ENCODE measurements around the gene BMPR1B.

Gene BMPR1B

GRCh38 chr4:94968493-94968892 lies 210.7 kb downstream of the BMPR1B start:
- DNase-seq = no peak

DNA sequence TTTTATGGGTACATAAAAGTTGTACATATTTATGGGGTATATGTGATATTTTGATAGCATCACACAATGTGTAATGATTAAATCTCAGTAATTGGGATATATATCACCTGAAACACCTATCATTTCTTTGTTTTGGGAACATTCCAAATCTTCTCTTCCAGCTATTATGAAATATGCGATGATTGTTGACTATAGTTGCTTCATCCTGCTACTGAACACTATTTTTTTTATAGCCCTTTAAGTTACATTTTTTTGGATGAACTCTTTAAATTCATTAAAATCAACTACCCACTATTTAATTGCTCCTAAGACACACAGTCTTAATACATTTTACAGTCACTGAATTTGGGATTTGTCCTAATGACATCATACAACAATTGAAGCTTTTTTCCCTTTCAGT lies 212.9 kb downstream of the BMPR1B start:
- DNase-seq = no peak

GRCh38 chr4:94974773-94975172 lies 217.0 kb downstream of the BMPR1B start:
- DNase-seq = no peak

- DNase-seq = no peak
Measured at GRCh38 chr4:94976371-94977011, 218.7 kb downstream of the BMPR1B start.

- DNase-seq = no peak
Measured at GRCh38 chr4:94978904-94979303, 221.1 kb downstream of the BMPR1B start.

DNA sequence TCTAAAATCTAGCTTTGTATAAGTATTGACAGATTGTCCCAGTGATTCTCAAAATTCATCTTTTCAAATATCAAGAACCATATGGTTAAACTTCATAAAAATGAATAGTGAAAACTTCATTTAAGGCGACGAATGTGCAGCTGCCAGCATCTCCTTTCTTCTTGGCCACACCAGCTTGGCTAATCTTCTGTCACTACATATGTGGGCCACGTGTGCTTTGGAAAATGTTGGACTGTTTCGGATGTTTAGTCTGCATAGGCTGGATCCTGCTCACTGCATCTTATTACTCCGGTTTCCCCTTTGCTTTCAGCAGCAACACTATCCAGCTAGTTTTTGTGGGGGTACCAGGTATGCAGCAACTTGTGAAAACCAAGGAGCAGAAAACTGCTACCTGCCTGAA lies 221.9 kb downstream of the BMPR1B start:
- no peak for DNase-seq

- no peak for DNase-seq
Measured at GRCh38 chr4:94995684-94996394, 238.1 kb downstream of the BMPR1B start.

DNA sequence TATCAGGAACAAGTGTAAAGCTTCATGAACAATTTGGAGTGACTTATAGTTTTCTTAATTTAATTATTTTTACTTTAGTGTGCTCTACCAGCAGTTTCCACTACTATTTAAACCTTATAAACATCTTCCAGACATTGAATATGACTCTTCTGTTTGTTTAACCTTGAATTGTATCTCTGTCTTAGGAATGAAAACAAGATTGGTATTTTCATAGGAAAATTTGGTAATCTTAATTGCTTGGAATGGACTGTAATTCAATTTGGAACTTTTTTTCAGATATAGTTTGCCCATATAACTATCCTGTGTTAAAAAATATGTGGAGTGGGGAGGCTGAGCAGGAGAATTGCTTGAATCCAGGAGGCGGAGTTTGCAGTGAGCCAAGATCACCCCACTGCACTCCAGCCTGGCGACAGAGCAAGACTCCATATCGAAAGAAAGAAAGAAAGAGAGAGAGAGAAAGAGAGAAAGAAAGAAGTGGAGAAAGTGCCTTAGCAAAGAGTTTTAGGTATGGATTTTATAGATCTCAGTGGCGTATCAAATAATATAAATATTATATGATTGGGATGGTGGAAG lies 242.4 kb downstream of the BMPR1B start:
- no peak for DNase-seq

GRCh38 chr4:95004912-95005311 lies 247.2 kb downstream of the BMPR1B start:
- DNase-seq = no peak

GRCh38 chr4:95007998-95008397 lies 250.2 kb downstream of the BMPR1B start:
- DNase-seq = no peak

GRCh38 chr4:95013236-95013635 lies 255.5 kb downstream of the BMPR1B start:
- no peak for DNase-seq

- no peak for DNase-seq
Measured at GRCh38 chr4:95014068-95014467, 256.3 kb downstream of the BMPR1B start.

DNA sequence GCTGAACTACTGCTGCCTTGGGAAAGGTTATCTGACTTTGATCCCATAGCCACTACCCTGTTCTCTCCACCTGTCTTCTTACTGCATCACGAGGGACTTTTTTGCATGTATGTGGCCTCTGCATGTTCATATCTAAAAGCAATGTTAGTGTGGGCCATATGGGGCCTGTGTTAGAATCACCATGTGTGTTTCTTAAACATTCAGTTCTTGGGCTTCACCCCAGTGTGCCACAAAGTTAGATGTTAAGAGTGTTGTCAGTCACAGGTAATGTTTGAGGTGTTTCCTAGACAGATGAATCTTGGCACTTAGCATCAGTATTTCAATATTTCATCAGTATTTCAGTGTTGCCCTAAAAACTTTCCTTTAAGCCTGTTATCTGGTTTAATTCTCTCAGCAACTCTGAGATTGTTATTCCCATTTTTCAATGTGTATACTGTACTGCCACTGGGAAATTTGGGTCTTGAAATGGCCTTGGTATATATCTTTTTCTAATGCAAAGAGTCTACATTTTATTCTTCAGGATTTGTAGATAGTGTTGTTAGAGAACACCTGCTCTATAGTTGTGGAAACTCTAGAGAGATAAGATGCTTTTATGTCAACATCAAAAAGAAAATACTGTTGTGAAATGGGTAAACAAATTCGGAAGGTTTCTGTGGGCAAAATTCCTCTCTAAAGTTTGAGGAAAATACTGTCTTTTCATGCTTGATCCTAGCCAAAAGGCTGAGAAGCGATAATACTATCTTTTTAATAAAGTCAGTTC lies 259.7 kb downstream of the BMPR1B start:
- DNase-seq = no peak

- DNase-seq = no peak
Measured at GRCh38 chr4:95018785-95019184, 261.0 kb downstream of the BMPR1B start.

- DNase-seq = no peak
Measured at GRCh38 chr4:95020521-95020920, 262.8 kb downstream of the BMPR1B start.

GRCh38 chr4:95021099-95021498 lies 263.3 kb downstream of the BMPR1B start:
- no peak for DNase-seq

GRCh38 chr4:95023110-95023509 lies 265.4 kb downstream of the BMPR1B start:
- DNase-seq = no peak

DNA sequence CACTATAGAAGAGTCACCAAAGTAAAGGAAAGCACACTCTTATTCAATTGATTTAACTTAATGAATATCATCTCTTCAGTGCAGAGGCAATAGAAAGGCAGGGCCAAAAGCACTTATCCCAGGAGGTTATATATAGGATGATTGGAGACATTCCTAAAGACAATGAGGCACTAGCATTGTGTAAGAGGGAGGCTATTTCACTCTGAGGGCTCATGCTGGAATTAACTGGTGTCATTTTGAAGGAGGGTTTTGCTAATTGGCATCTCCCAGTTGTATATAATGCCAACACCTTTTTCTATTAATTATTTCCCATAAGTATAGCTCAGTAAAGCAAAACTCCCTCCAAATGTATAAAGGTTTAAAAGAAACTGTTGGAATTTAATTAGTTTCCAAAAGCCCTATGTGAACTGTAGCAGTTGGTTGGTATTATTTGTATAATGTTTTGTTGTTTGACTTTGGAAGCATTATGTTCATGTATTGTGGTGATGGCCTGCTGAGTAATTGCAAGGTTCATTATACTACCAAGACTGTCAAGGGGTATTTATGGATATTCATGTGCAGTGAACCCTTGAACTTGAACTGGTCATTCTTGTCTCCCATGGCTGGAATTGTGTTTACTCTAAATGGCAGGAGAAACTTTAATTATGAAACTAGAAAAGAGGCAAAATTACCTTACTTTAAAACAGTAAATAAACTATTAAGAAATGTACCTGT lies 270.3 kb downstream of the BMPR1B start:
- no peak for DNase-seq

GRCh38 chr4:95038791-95039190 lies 281.0 kb downstream of the BMPR1B start:
- DNase-seq = no peak

- DNase-seq = no peak
Measured at GRCh38 chr4:95044324-95044837, 286.6 kb downstream of the BMPR1B start.

- no peak for DNase-seq
Measured at GRCh38 chr4:95045429-95045828, 287.7 kb downstream of the BMPR1B start.

GRCh38 chr4:95048296-95048695 lies 290.5 kb downstream of the BMPR1B start:
- no peak for DNase-seq

Data from NCI-H1105 (cell line).